SU-DHL-6 (cell line): ENCODE measurements around the gene NAA40.

Source experiments
- H2AFZ ChIP-seq: fragments of 200-600 bp; sonication (generic); 2 replicates; pipeline ENCODE4 v1.6.1; 2014; ENCODE audit warnings: low read depth, mild to moderate bottlenecking, moderate library complexity, mixed read lengths, antibody characterized with exemption, low read length; ENCODE audit not compliant: severe bottlenecking
- H3F3A ChIP-seq: fragments of 200-600 bp; shearing (Covaris generic); 2 replicates; pipeline ENCODE4 v1.6.0; 2016; ENCODE audit warnings: antibody characterized with exemption, mild to moderate bottlenecking; ENCODE audit not compliant: insufficient read depth
- H3K27ac ChIP-seq: fragments of 200-600 bp; sonication (generic); 2 replicates; pipeline ENCODE4 v1.5.1; 2016; ENCODE audit warnings: low read depth, mild to moderate bottlenecking, low read length, moderate library complexity, mixed read lengths
- H3K27me3 ChIP-seq: fragments of 200-600 bp; sonication (generic), shearing (Covaris generic); 2 replicates; pipeline ENCODE4 v1.6.0; 2014; ENCODE audit warnings: mild to moderate bottlenecking, low read length
- H3K36me3 ChIP-seq: fragments of 200-600 bp; sonication (generic); 2 replicates; pipeline ENCODE4 v1.6.1; 2014; ENCODE audit warnings: mild to moderate bottlenecking, low read length, mixed read lengths
- H3K4me2 ChIP-seq: fragments of 300-600, 200-600 bp; shearing (Covaris generic), sonication (generic); 2 replicates; pipeline ENCODE4 v1.6.0; 2014; ENCODE audit warnings: low read length, low read depth, mild to moderate bottlenecking; ENCODE audit not compliant: poor library complexity, severe bottlenecking
- H3K4me3 ChIP-seq: fragments of 200-600 bp; sonication (generic); 2 replicates; pipeline ENCODE4 v1.5.1; 2014; ENCODE audit warnings: antibody characterized with exemption, low read length, mild to moderate bottlenecking, mixed read lengths; ENCODE audit not compliant: insufficient read depth, poor library complexity, severe bottlenecking
- H3K79me2 ChIP-seq: fragments of 200-600 bp; sonication (generic); 2 replicates; pipeline ENCODE4 v1.6.1; 2014; ENCODE audit warnings: mild to moderate bottlenecking, low read length, moderate library complexity; ENCODE audit not compliant: insufficient read depth
- H3K9ac ChIP-seq: fragments of 200-600 bp; sonication (generic); 2 replicates; pipeline ENCODE4 v1.7.0; 2014; ENCODE audit warnings: mild to moderate bottlenecking, low read length
- H3K9me2 ChIP-seq: fragments of 200-600 bp; sonication (generic); replicated peaks from 2 replicates; pipeline ENCODE4 v1.6.1; 2014; ENCODE audit warnings: low read length; ENCODE audit not compliant: insufficient read depth
- H3K9me3 ChIP-seq: fragments of 200-600 bp; sonication (generic); 2 replicates; pipeline ENCODE4 v1.6.1; 2014; ENCODE audit warnings: low read length, mixed read lengths; ENCODE audit not compliant: insufficient read depth
- H4K20me1 ChIP-seq: fragments of 200-600 bp; sonication (generic); 2 replicates; pipeline ENCODE4 v1.6.1; 2014; ENCODE audit warnings: low read depth, mild to moderate bottlenecking, antibody characterized with exemption, low read length, moderate library complexity, mixed read lengths
- CTCF ChIP-seq: fragments of 200-600 bp; sonication (generic); IDR thresholded peaks from one replicate; pipeline ENCODE4 v1.5.1; 2017; ENCODE audit warnings: antibody characterized with exemption, mild to moderate bottlenecking, low read length, moderate library complexity; ENCODE audit not compliant: insufficient read depth, poor library complexity, severe bottlenecking
- EZH2phosphoT487 ChIP-seq: fragments of 200-600 bp; sonication (generic), shearing (Covaris generic); conservative IDR thresholded peaks from 2 replicates; pipeline ENCODE4 v1.6.1; 2018; ENCODE audit warnings: mild to moderate bottlenecking, antibody characterized with exemption, low read length, moderate library complexity, mixed read lengths

Gene NAA40

DNA sequence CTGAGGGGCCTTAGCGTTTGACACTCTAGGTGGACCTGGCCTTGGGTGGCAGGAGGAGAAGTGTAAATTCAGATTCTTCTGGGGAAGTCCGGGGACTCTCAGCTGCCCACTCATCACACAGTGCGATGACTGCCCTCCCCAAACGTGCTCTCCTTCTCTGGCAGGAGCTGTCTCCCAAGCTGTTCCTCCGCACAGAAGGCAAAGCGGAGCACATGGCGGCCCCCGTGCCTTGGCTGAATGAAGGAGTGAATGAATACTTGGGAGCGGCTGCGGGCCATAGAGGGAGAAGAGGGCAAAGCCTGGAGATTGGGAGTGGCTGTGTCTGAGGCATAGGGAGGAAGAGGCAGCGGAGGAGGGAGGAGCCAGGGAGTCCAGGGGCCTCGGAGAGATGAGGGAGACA, 6.9 kb upstream of the NAA40 start:
- H3K27ac ChIP-seq = no peak overlapping the region

DNA sequence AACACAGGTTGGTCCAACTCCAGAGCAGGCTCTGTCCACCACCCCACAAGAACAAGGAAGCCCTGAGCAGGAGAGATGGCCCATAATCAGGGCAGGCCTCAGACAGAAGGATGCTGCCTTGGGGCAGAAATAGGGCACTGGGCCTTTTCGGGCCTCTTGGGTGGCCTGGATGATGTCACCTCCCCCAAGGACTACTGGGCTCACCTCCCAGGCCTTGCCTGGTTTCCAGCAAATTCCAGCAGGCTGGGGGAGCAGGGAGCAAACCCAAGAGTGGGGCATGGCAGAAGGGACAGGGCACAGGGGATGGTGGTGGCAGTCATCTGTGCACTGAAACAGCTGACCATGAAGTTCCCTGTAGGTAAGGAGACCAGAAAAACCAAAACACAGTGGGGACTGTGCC, 5.3 kb upstream of the NAA40 start:
- Histone ChIP-seq H3K79me2 (no peaks in the 10 kb centered on the region), H3K9me2 (no peaks in the 10 kb centered on the region), H3K4me2 (no peak overlapping the region), H3K9ac (no peak overlapping the region), H3K27me3 (no peaks in the 10 kb centered on the region), H4K20me1 (no peaks in the 10 kb centered on the region), H3K9me3 (no peaks in the 10 kb centered on the region), H3K27ac (no peak overlapping the region), H2AFZ (no peak overlapping the region), H3K4me3 (no peak overlapping the region), H3K36me3 (no peaks in the 10 kb centered on the region), H3F3A (no peaks in the 10 kb centered on the region)
- no peak for TF ChIP-seq CTCF
- TF ChIP-seq EZH2phosphoT487 = no peak

More for the DNA sequence above, 6.9 kb upstream of the NAA40 start:
- Histone ChIP-seq H3K9me3 (no peaks in the 10 kb centered on the region), H3K9me2 (no peaks in the 10 kb centered on the region), H3F3A (no peaks in the 10 kb centered on the region), H3K4me2 (no peak overlapping the region), H3K27me3 (no peaks in the 10 kb centered on the region), H3K4me3 (no peak overlapping the region), H3K9ac (no peak overlapping the region), H4K20me1 (no peaks in the 10 kb centered on the region), H2AFZ (no peak overlapping the region), H3K79me2 (no peaks in the 10 kb centered on the region), H3K36me3 (no peaks in the 10 kb centered on the region)
- no peak for TF ChIP-seq EZH2phosphoT487
- no peak for TF ChIP-seq CTCF

DNA sequence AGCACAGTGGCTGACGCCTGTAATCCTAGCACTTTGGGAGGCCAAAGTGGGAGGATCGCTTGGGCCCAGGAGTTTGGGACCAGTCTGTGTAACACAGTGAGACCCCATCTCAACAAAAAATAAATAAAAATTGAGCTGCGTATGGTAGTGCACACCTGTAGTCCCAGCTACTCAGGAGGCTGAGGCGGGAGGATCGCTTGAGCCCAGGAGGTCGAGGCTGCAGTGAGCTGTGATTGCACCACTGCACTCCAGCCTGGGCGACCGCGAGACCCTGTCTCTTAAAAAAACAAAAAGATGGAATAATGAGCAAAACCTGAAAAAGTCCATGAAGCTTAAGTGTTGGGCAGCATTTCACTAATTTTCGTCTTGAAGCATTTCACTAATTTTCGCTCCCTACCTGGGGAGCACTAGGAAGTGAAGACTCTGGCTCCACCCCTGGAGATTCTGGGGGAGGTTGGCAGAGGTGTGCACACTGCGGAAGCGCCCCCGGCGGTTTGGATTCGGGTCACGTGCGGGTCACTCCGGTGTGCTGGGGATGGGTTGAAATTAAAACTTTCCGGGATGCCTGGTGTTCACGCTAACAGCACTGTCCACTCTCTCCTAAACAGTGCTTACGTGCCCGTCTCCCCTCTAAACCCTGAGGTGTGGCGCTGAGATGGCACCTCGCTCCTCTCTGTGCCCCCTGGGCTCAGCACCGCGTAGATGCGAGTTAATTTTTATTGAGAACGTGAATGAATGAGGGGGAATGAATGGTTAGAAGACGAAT, 906 bp upstream of the NAA40 start:
- peak overlapping the region; percentile 73 for H3K4me3 ChIP-seq

More for the DNA sequence above, 906 bp upstream of the NAA40 start:
- H3K36me3 ChIP-seq = no peaks in the 10 kb centered on the region
- no peaks in the 10 kb centered on the region for H3K9me3 ChIP-seq
- H3K27ac ChIP-seq = peak overlapping the region; percentile 80
- H3K4me2 ChIP-seq = peak overlapping the region; percentile 97
- peaks cover 38% of the 10 kb centered on the region for H3K79me2 ChIP-seq
- H3K27me3 ChIP-seq = no peaks in the 10 kb centered on the region
- H4K20me1 ChIP-seq = no peaks in the 10 kb centered on the region
- peak overlapping the region; percentile 99 for H2AFZ ChIP-seq
- H3K9ac ChIP-seq = peak overlapping the region; percentile 80
- no peaks in the 10 kb centered on the region for H3K9me2 ChIP-seq
- TF ChIP-seq EZH2phosphoT487 (no peak), CTCF (no peak)
- peaks cover 10% of the 10 kb centered on the region for H3F3A ChIP-seq
